Inflammatory macrophage treated with lipopolysaccharide for 4 hours (primary cell): ENCODE results near the gene B2M.
"Not testable (repeated sequence)": the region's sequence is repeated elsewhere in the genome, so short reads cannot be mapped to it uniquely, and the experiment has no call there.

ENCODE experiments used
- DNase-seq: peaks from one replicate; pipeline ENCODE4 v3.0.0-alpha.2; 2020

The B2M gene

DNA sequence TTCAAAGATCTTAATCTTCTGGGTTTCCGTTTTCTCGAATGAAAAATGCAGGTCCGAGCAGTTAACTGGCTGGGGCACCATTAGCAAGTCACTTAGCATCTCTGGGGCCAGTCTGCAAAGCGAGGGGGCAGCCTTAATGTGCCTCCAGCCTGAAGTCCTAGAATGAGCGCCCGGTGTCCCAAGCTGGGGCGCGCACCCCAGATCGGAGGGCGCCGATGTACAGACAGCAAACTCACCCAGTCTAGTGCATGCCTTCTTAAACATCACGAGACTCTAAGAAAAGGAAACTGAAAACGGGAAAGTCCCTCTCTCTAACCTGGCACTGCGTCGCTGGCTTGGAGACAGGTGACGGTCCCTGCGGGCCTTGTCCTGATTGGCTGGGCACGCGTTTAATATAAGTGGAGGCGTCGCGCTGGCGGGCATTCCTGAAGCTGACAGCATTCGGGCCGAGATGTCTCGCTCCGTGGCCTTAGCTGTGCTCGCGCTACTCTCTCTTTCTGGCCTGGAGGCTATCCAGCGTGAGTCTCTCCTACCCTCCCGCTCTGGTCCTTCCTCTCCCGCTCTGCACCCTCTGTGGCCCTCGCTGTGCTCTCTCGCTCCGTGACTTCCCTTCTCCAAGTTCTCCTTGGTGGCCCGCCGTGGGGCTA is at the start of gene B2M, which contains the start of gene PATL2:
B2M (plus strand) TSS at position 422 of the 647 bp plus-strand sequence; CDS start at position 452, 30 bp downstream.
PATL2 (minus strand) TSS at position 228 of the 647 bp plus-strand sequence. CDS start 34,833 bp downstream, outside the sequence.
- DNase-seq, result peak; percentile 97

DNA sequence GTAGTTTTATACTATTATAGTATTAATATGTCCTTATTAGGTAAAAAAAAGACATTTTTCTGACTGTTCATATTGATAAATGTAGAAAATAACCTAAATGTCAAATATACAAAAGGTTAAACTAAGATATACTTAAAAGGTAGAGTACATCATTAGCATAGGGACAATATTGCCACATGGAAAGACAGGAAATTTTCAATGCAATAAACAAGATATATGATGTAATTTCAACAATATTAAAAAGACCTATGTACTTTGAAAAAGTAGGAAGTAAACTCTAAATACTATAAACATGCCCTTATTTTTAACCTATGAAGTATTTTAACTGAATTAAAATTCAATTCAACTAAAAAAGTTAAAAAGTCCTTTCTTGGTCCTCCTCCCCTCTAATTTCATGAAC is 49.7 kb upstream of the B2M start:
- peak; percentile 56 for DNase-seq

- peak; percentile 96 for DNase-seq
These were observed 48.6 kb upstream of the B2M start for GRCh38 chr15:44662478-44663409.

GRCh38 chr15:44663410-44664308 is 47.7 kb upstream of the B2M start, which contains the start of gene SPG11:
Gene SPG11 (minus strand): TSS chr15:44663662. CDS start chr15:44663647, 15 bp downstream.
- peak; percentile 99 for DNase-seq

- DNase-seq, result peak; percentile 61
These were observed 44.9 kb upstream of the B2M start for GRCh38 chr15:44666210-44667038.

- no peak for DNase-seq
These were observed 44.3 kb upstream of the B2M start for GRCh38 chr15:44667039-44667360.

- no peak for DNase-seq
These were observed 42.4 kb upstream of the B2M start for GRCh38 chr15:44668921-44669320.

DNA sequence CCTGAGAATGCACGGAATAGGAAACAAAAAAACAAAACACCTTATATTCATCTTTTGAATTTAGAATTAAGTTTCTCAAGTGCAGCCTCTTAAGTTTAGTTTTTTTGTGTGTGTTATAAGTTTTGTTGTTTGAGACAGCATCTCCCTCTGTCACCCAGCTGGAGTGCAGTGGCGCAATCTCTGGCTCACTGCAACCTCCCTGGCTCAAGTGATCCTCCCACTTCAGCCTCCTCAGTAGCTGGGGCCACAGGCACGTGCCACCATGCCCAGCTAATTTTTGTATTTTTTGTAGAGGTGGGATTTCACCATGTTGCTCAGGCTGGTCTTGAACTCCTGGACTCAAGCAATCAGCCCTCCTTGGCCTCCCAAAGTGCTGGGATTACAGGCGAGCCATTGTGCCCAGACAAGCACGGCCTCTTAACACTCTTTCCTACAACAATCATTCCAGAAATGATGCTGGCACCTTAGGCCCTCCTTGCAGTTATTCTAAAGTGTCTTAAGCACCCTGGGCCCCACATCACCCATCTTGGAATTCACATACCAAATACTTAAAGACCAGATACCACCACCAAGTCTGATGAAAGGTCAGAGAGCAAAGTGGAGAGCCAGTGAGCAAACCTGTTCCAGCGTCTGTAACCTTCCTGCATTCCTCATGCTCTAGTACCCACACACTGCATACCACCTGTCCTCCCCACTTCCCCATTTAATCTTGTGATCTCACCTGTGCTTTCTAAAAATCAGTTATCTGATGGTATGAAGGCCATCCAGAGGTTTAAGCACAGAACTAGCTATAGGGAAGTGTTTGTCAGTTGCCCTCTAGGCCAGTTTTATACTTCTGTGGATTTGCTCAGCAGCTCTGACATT is 41.0 kb upstream of the B2M start:
- DNase-seq, result peak; percentile 13

DNA sequence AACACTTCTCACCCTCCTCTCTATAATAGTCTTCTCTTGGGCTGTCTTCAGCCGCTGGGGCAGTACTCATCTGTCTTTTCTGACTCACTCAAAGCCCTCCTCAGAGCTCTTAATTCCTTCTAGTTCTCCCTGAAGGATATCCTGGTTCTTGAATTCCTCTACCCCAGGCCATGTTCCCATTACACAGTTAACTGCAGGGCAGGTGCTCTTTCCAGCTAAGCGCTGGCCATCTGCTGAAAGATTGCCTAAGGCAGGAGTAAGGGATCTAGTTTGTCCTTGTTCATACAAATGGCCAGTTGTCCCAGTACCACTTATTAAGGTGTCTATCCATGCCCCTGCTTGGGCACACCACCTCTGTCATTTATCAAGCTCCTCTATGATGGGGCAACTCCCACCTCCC is 37.7 kb upstream of the B2M start:
- DNase-seq, result no peak

GRCh38 chr15:44675911-44676310 is 35.4 kb upstream of the B2M start:
- no peak for DNase-seq

GRCh38 chr15:44676676-44677075 is 34.6 kb upstream of the B2M start:
- DNase-seq, result peak; percentile 45

DNA sequence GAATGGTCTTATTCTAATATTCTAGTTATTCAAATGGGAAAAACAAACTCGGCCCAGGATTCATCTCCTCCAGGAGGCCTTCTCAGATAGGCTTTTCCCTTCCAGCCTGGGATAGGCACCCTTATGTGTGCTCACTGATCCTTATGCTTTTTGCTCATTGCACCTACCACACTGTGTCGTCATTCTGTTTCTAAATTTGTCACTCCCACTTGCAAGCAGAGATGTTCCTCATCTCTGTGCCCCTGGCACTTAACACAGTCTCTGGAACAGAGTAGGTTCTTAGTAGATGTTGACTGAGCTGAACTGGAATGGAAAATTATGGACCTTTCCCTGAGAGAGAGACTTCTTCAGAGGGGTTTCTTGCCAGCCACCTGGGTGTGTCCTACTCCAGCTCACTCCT is 29.1 kb upstream of the B2M start:
- DNase-seq, result peak; percentile 74

DNA sequence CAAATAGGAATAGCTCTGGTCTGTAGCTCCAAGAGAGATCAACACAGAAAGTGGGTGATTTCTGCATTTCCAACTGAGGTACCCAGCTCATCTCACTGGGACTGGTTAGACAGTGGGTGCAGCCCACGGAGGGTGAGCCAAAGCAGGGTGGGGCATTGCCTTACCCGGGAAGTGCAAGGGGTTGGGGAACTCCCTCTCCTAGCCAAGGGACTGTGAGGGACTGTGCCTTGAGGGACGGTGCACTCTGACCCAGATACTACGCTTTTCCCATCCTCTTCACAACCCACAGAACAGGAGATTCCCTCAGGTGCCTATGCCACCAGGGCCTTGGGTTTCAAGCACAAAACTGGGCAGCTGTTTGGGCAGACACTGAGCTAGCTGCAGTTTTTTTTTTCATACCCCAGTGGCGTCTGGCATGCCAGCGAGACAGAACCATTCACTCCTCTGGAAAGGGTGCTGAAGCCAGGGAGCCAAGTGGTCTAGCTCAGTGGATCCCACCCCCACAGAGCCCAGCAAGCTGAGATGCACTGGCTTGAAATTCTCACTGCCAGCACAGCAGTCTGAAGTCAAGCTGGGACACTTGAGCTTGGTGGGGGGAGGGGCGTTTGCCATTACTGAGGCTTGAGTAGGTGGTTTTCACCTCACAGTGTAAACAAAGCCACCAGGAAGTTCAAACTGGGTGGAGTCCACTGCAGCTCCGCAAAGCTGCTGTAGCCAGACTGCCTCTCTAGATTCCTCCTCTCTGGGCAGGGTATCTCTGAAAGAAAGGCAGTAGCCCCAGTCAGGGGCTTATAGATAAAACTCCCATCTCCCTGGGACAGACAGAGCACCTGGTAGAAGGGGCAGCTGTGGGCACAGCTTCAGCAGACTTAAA is 28.3 kb upstream of the B2M start:
- DNase-seq, result peak; percentile 61

- DNase-seq, result not testable (repeated sequence)
These were observed 22.0 kb upstream of the B2M start for GRCh38 chr15:44689318-44689717.

- DNase-seq, result not testable (repeated sequence)
These were observed 21.1 kb upstream of the B2M start for GRCh38 chr15:44690245-44690644.

DNA sequence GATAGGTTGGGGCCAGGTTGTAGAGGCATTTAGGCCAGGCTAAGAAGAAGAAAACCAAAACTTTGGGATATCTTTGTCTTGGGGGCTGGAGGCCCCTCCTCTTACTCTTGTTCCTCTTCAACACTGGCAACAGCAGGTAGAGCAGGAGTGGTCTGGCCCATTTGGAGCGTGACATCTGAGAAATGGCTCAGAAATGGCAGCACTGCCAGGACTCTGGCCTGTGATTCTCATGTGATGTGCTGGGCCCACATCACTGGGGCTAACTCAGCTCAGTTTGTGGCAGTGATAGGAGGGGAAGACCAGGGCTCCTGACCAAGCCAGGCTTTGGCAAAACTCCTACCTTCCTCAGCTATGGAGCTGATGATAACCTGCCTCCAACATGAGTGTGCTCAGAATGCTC is 18.7 kb upstream of the B2M start:
- DNase-seq, result no peak

DNA sequence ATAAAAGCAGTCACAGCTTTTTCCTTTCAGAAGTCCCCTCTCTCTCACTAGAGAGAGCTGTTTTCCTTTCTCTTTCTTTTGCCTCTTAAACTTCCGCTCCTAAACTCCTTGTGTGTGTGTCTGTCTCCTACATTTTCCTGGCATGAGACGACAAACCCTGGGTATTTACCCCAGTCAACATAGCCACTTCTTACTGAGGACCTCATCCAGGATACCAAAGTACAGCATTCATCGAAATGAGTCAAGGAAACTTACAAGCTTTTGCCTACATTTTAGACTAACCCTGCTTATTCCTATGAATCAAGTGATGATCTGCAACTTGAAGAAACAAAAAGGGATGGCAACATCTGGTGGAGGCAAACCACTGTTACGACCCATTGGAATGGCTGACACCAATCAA is 16.9 kb upstream of the B2M start:
- DNase-seq, result no peak

DNA sequence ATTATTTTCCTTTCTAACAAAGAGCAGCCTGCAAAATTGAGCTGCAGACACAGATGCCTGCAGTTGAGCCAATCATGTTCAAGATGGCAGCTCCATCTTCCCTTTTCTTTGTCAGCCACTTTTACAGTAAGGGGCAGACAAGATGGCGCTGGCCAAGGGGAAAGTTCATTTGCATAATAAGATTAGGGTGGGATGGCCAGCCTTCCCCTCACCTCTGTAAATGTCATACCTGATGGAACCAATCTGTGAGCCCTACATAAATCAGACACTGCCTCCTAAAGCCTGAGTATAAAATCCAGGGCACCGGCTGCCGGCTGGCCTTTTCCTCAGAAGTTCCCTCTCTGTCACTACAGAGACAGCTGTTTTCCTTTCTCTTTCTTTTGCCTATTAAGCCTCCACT is 16.0 kb upstream of the B2M start:
- no peak for DNase-seq

DNA sequence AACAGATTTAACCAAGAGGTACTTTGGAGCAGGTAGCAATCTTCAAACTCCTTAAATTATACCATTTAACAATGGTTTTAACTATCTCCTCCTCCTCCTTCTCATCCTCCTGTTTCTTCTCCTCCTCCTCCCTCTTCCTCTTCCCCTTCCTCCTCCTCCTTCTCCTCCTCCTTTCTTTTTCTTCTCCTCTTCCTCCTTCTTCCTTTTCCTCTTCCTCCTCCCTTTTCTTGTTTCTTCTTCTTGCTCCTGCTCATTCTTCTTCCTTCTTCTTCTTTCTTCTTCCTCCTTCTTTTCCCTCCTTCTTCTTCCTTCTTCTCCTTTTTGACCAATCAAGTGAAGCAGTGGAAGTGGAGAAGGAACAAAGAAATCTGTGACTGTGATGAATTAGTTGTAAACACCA is 14.3 kb upstream of the B2M start:
- DNase-seq, result no peak

GRCh38 chr15:44698641-44699040 is 12.7 kb upstream of the B2M start:
- DNase-seq, result peak; percentile 39
